Loucy (cell line): ENCODE measurements around the gene PIP4P1.

Source experiments
- EZH2phosphoT487 ChIP-seq: fragments of 200-600 bp; IDR thresholded peaks from 2 replicates; pipeline ENCODE4 v1.6.1; 2018; ENCODE audit warnings: antibody characterized with exemption, mild to moderate bottlenecking, moderate library complexity, borderline replicate concordance
- TF ChIP-seq, protein P1 (sequence below): fragments of 200-600 bp; sonication (generic); conservative IDR thresholded peaks from 2 replicates; pipeline ENCODE4 v1.5.1; 2014; ENCODE audit warnings: mild to moderate bottlenecking, antibody characterized with exemption, low read length

DNA sequence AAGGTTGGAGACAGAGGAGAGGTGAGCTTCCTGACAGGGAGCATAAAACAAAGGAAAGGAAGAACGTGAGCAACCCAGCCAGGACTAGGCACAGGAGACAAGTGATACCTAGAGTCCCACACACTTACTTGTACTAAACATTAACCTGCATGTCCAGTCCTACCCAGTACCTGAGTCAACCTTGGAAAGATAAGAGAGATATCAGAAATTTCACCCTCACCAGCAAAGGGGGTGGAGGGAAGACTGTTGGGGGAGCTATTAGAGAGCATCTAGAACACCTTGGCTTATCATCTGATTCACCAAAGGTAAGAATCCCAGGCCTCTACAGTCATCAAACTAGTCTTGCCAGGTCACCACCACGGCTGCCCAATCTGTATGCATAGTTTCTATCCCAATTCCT is 36.4 kb downstream of the PIP4P1 start:
- TF ChIP-seq, protein P1, sequence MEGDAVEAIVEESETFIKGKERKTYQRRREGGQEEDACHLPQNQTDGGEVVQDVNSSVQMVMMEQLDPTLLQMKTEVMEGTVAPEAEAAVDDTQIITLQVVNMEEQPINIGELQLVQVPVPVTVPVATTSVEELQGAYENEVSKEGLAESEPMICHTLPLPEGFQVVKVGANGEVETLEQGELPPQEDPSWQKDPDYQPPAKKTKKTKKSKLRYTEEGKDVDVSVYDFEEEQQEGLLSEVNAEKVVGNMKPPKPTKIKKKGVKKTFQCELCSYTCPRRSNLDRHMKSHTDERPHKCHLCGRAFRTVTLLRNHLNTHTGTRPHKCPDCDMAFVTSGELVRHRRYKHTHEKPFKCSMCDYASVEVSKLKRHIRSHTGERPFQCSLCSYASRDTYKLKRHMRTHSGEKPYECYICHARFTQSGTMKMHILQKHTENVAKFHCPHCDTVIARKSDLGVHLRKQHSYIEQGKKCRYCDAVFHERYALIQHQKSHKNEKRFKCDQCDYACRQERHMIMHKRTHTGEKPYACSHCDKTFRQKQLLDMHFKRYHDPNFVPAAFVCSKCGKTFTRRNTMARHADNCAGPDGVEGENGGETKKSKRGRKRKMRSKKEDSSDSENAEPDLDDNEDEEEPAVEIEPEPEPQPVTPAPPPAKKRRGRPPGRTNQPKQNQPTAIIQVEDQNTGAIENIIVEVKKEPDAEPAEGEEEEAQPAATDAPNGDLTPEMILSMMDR = no peak
- TF ChIP-seq EZH2phosphoT487 = no peak
